Trophoblast cell (in vitro differentiated cells and primary cell): ENCODE measurements around the gene LAMA2.

Source experiments
- DNase-seq, 2 donors: peaks; one replicate each; pipeline ENCODE4 v3.0.0-alpha.2; 2016
- H2AFZ ChIP-seq: 2 replicates; pipeline ENCODE4 v1.6.1; 2013; ENCODE audit warnings: low read length, moderate library complexity, mild to moderate bottlenecking; ENCODE audit not compliant: insufficient read depth, poor library complexity
- H2AK5ac ChIP-seq: 2 replicates; pipeline ENCODE4 v1.6.1; 2013; ENCODE audit warnings: mild to moderate bottlenecking, low read length
- H2BK120ac ChIP-seq: 2 replicates; pipeline ENCODE4 v1.6.1; 2013; ENCODE audit warnings: low read length, mild to moderate bottlenecking, moderate library complexity; ENCODE audit not compliant: insufficient read depth, poor library complexity
- H2BK12ac ChIP-seq: 2 replicates; pipeline ENCODE4 v1.6.1; 2013; ENCODE audit warnings: mild to moderate bottlenecking, low read length, moderate library complexity
- H2BK5ac ChIP-seq: 2 replicates; pipeline ENCODE4 v1.6.1; 2013; ENCODE audit warnings: low read length, low read depth, moderate library complexity, mild to moderate bottlenecking; ENCODE audit not compliant: poor library complexity
- H3K14ac ChIP-seq: 2 replicates; pipeline ENCODE4 v1.6.1; 2013; ENCODE audit warnings: mild to moderate bottlenecking, low read length
- H3K18ac ChIP-seq: 2 replicates; pipeline ENCODE4 v1.6.1; 2013; ENCODE audit warnings: mild to moderate bottlenecking, low read length
- H3K23ac ChIP-seq: 2 replicates; pipeline ENCODE4 v1.6.1; 2013; ENCODE audit warnings: low read length
- H3K27ac ChIP-seq: 2 replicates; pipeline ENCODE4 v1.5.1; 2013; ENCODE audit warnings: low read depth, mild to moderate bottlenecking, inconsistent platforms, low read length, moderate library complexity
- H3K27me3 ChIP-seq: 2 replicates; pipeline ENCODE4 v1.6.1; 2013; ENCODE audit warnings: inconsistent platforms, mild to moderate bottlenecking, low read length, moderate library complexity; ENCODE audit not compliant: insufficient read depth
- H3K36me3 ChIP-seq, 2 experiments: 1 replicate in 1 of 2; 2 replicates in 1 of 2; pipeline ENCODE4 v1.6.1; 2013; ENCODE audit warnings: low read length in 2 of 2, mild to moderate bottlenecking in 2 of 2, moderate library complexity in 1 of 2; ENCODE audit not compliant: insufficient read depth in 2 of 2, control insufficient read depth in 1 of 2
- H3K4ac ChIP-seq: 2 replicates; pipeline ENCODE4 v1.6.1; 2013; ENCODE audit warnings: low read depth, mild to moderate bottlenecking, low read length, moderate library complexity
- H3K4me1 ChIP-seq, 2 experiments: 1 replicate in 1 of 2; 2 replicates in 1 of 2; pipeline ENCODE4 v1.6.1; 2013; ENCODE audit warnings: low read length in 2 of 2, mild to moderate bottlenecking in 2 of 2, moderate library complexity in 1 of 2; ENCODE audit not compliant: insufficient read depth in 2 of 2, control insufficient read depth in 1 of 2
- H3K4me2 ChIP-seq: 2 replicates; pipeline ENCODE4 v1.6.1; 2013; ENCODE audit warnings: inconsistent platforms, mild to moderate bottlenecking, low read length, moderate library complexity
- H3K4me3 ChIP-seq: 2 replicates; pipeline ENCODE4 v1.5.1; 2013; ENCODE audit warnings: mild to moderate bottlenecking, low read depth, low read length, inconsistent platforms
- H3K79me1 ChIP-seq: one replicate; pipeline ENCODE4 v1.6.1; 2013; ENCODE audit warnings: low read length
- H3K79me2 ChIP-seq: 2 replicates; pipeline ENCODE4 v1.6.1; 2013; ENCODE audit warnings: low read length, mild to moderate bottlenecking; ENCODE audit not compliant: control insufficient read depth, insufficient read depth, poor library complexity
- H3K9ac ChIP-seq: 2 replicates; pipeline ENCODE4 v1.6.1; 2013; ENCODE audit warnings: mild to moderate bottlenecking, low read length
- H3K9me3 ChIP-seq: 2 replicates; pipeline ENCODE4 v1.6.1; 2013; ENCODE audit warnings: low read depth, mild to moderate bottlenecking, control low read depth, inconsistent platforms, low read length; ENCODE audit not compliant: insufficient read depth
- H4K12ac ChIP-seq: 2 replicates; pipeline ENCODE4 v1.6.1; 2013; ENCODE audit warnings: low read depth, mild to moderate bottlenecking, low read length, moderate library complexity
- H4K8ac ChIP-seq: 2 replicates; pipeline ENCODE4 v1.6.1; 2013; ENCODE audit warnings: low read depth, mild to moderate bottlenecking, low read length, moderate library complexity
- H4K91ac ChIP-seq: one replicate; pipeline ENCODE4 v1.6.1; 2013; ENCODE audit warnings: low read depth, mild to moderate bottlenecking, low read length, moderate library complexity
- WGBS: extraction: QIAGEN DNeasy Blood & Tissue Kit; methylation state at CpG from one replicate; pipeline ENCODE4 v1.1.7; 2013; ENCODE audit warnings: missing lambda C conversion rate; ENCODE audit not compliant: insufficient read length, insufficient coverage; ENCODE audit errors: extremely low coverage; 5-methylcytosine and 5-hydroxymethylcytosine counted together

The LAMA2 gene

GRCh38 chr6:129500958-129501739 lies 618.2 kb downstream of the LAMA2 start:
- no peak overlapping the region for H2AFZ ChIP-seq
- H3K23ac ChIP-seq = no peak overlapping the region
- peak overlapping the region; percentile 10 for H2BK5ac ChIP-seq
- no peak overlapping the region for H4K12ac ChIP-seq
- no peak overlapping the region for H4K91ac ChIP-seq
- no peak overlapping the region for H3K9ac ChIP-seq
- no peak overlapping the region for H3K18ac ChIP-seq
- WGBS = no CpG with 5 or more reads among the region's 13 CpGs
- H2BK12ac ChIP-seq = no peak overlapping the region
- DNase-seq = peak; percentile 76 to 86
- H3K14ac ChIP-seq = no peak overlapping the region
- peak overlapping the region; percentile 20 for H3K4me2 ChIP-seq
- H3K36me3 ChIP-seq = no peaks in the 10 kb centered on the region
- peak overlapping the region; percentile 15 for H2BK120ac ChIP-seq
- no peaks in the 10 kb centered on the region for H3K9me3 ChIP-seq
- H3K79me1 ChIP-seq = peaks cover 13% of the 10 kb centered on the region
- no peaks in the 10 kb centered on the region for H3K27me3 ChIP-seq
- no peaks in the 10 kb centered on the region for H3K79me2 ChIP-seq
- H2AK5ac ChIP-seq = no peak overlapping the region
- no peak overlapping the region for H4K8ac ChIP-seq
- peaks cover 2 to 7% of the 10 kb centered on the region in 2 experiments for H3K4me1 ChIP-seq
- peak overlapping the region; percentile 78 for H3K27ac ChIP-seq
- H3K4me3 ChIP-seq = no peak overlapping the region
- no peak overlapping the region for H3K4ac ChIP-seq

- Histone ChIP-seq H3K23ac (no peak overlapping the region), H2BK12ac (peak overlapping the region; percentile 56), H3K79me1 (peaks cover 13% of the 10 kb centered on the region), H3K4me3 (no peak overlapping the region), H2AK5ac (no peak overlapping the region), H3K18ac (no peak overlapping the region), H2AFZ (no peak overlapping the region), H3K79me2 (no peaks in the 10 kb centered on the region), H4K8ac (no peak overlapping the region), H3K27ac (peak overlapping the region; percentile 78), H3K4me1 (peaks cover 2 to 7% of the 10 kb centered on the region in 2 experiments), H3K9me3 (no peaks in the 10 kb centered on the region), H3K27me3 (no peaks in the 10 kb centered on the region), H2BK120ac (peak overlapping the region; percentile 44), H4K91ac (peak overlapping the region; percentile 42), H3K36me3 (no peaks in the 10 kb centered on the region), H4K12ac (no peak overlapping the region), H3K9ac (no peak overlapping the region), H3K14ac (peak overlapping the region; percentile 44), H2BK5ac (peak overlapping the region; percentile 71), H3K4ac (no peak overlapping the region), H3K4me2 (peak overlapping the region; percentile 51)
- WGBS = no CpG with 5 or more reads among the region's 6 CpGs
- no peak for DNase-seq
Observed at GRCh38 chr6:129501740-129502660, 619.1 kb downstream of the LAMA2 start.

- Histone ChIP-seq H4K8ac (no peak overlapping the region), H2AFZ (no peak overlapping the region), H2BK5ac (no peak overlapping the region), H3K4ac (no peak overlapping the region), H3K14ac (no peak overlapping the region), H3K9ac (no peak overlapping the region), H3K4me1 (peaks cover 2 to 9% of the 10 kb centered on the region in 2 experiments), H4K91ac (no peak overlapping the region), H3K4me3 (no peak overlapping the region), H2BK120ac (no peak overlapping the region), H4K12ac (no peak overlapping the region), H3K18ac (no peak overlapping the region), H2BK12ac (no peak overlapping the region), H3K4me2 (no peak overlapping the region), H3K23ac (no peak overlapping the region), H3K36me3 (no peaks in the 10 kb centered on the region), H3K27me3 (no peaks in the 10 kb centered on the region), H3K9me3 (no peaks in the 10 kb centered on the region), H2AK5ac (no peak overlapping the region), H3K79me2 (no peaks in the 10 kb centered on the region), H3K27ac (no peak overlapping the region), H3K79me1 (peaks cover 13% of the 10 kb centered on the region)
- no peak for DNase-seq
- WGBS = no CpG with 5 or more reads among the region's 2 CpGs
Observed at GRCh38 chr6:129504456-129504855, 621.5 kb downstream of the LAMA2 start.

GRCh38 chr6:129507059-129507807 lies 624.3 kb downstream of the LAMA2 start:
- no peak overlapping the region for H4K8ac ChIP-seq
- no peak overlapping the region for H2BK120ac ChIP-seq
- no peak overlapping the region for H2AFZ ChIP-seq
- no peak overlapping the region for H2AK5ac ChIP-seq
- peaks cover 0 to 3% of the 10 kb centered on the region in 2 experiments for H3K4me1 ChIP-seq
- no peak overlapping the region for H3K27ac ChIP-seq
- H3K9ac ChIP-seq = no peak overlapping the region
- H3K14ac ChIP-seq = no peak overlapping the region
- H3K4ac ChIP-seq = no peak overlapping the region
- H3K18ac ChIP-seq = no peak overlapping the region
- H3K4me2 ChIP-seq = no peak overlapping the region
- peaks cover 3% of the 10 kb centered on the region for H3K79me1 ChIP-seq
- H3K4me3 ChIP-seq = no peak overlapping the region
- no peaks in the 10 kb centered on the region for H3K27me3 ChIP-seq
- no peak overlapping the region for H2BK12ac ChIP-seq
- H4K91ac ChIP-seq = no peak overlapping the region
- no peaks in the 10 kb centered on the region for H3K9me3 ChIP-seq
- peak; percentile 14 to 18 for DNase-seq
- no peak overlapping the region for H2BK5ac ChIP-seq
- no peak overlapping the region for H4K12ac ChIP-seq
- H3K79me2 ChIP-seq = no peaks in the 10 kb centered on the region
- no peaks in the 10 kb centered on the region for H3K36me3 ChIP-seq
- WGBS = no CpG with 5 or more reads among the region's 5 CpGs
- no peak overlapping the region for H3K23ac ChIP-seq
